Fibroblast of pulmonary artery (primary cell): ENCODE results near the gene CATSPERE.
"Not testable (repeated sequence)": the region's sequence is repeated elsewhere in the genome, so short reads cannot be mapped to it uniquely, and the experiment has no call there.

Source experiments
- DNase-seq: peaks from one replicate; pipeline ENCODE4 v3.0.0-alpha.2; 2010; ENCODE audit warnings: low read depth
- H3K4me3 ChIP-seq: replicated peaks from 2 replicates; pipeline ENCODE4 v1.5.1; 2011; ENCODE audit warnings: low read depth, mild to moderate bottlenecking, control low read depth, low read length, moderate library complexity
- TF ChIP-seq, protein P1 (sequence below): IDR thresholded peaks from 2 replicates; pipeline ENCODE4 v1.5.1; 2011; ENCODE audit warnings: mild to moderate bottlenecking, control low read depth, low read length, inconsistent platforms; ENCODE audit errors: missing control alignments

The CATSPERE gene

GRCh38 chr1:244660595-244660994, 199.5 kb downstream of the CATSPERE start:
- TF ChIP-seq, protein P1, sequence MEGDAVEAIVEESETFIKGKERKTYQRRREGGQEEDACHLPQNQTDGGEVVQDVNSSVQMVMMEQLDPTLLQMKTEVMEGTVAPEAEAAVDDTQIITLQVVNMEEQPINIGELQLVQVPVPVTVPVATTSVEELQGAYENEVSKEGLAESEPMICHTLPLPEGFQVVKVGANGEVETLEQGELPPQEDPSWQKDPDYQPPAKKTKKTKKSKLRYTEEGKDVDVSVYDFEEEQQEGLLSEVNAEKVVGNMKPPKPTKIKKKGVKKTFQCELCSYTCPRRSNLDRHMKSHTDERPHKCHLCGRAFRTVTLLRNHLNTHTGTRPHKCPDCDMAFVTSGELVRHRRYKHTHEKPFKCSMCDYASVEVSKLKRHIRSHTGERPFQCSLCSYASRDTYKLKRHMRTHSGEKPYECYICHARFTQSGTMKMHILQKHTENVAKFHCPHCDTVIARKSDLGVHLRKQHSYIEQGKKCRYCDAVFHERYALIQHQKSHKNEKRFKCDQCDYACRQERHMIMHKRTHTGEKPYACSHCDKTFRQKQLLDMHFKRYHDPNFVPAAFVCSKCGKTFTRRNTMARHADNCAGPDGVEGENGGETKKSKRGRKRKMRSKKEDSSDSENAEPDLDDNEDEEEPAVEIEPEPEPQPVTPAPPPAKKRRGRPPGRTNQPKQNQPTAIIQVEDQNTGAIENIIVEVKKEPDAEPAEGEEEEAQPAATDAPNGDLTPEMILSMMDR, result no peak
- H3K4me3 ChIP-seq, result no peak overlapping the region
- DNase-seq, result no peak

GRCh38 chr1:244661569-244662312, 200.7 kb downstream of the CATSPERE start:
- H3K4me3 ChIP-seq, DNase-seq: not testable (repeated sequence)

- no peak for DNase-seq
- TF ChIP-seq, protein P1, result no peak
- no peak overlapping the region for H3K4me3 ChIP-seq
Observed at GRCh38 chr1:244662599-244662998, 201.5 kb downstream of the CATSPERE start.

- DNase-seq, result no peak
- no peak overlapping the region for H3K4me3 ChIP-seq
- TF ChIP-seq, protein P1, result no peak
Observed at GRCh38 chr1:244664353-244664752, 203.3 kb downstream of the CATSPERE start.

DNA sequence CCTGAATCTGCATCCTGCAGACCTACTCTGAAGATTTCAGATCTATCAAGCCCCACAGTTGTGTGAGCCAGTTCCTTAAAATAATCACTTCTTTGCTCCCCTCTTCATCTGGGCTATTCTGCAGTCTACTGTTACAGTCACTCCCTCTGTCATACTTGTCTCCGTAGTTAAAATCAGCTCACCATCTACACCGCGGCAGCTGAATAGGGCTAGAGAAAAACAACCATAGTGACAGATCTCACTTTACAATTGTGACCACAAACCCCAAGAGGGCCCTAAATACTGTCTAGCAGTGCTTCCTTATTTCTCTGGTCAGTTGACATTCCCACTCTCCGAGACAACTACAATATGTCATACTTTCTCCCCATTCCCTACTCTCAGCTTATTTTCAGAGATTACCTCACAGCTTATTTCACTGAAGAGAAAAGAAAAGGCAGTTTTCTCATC, 204.7 kb downstream of the CATSPERE start:
- no peak overlapping the region for H3K4me3 ChIP-seq
- TF ChIP-seq, protein P1, result no peak
- no peak for DNase-seq

DNA sequence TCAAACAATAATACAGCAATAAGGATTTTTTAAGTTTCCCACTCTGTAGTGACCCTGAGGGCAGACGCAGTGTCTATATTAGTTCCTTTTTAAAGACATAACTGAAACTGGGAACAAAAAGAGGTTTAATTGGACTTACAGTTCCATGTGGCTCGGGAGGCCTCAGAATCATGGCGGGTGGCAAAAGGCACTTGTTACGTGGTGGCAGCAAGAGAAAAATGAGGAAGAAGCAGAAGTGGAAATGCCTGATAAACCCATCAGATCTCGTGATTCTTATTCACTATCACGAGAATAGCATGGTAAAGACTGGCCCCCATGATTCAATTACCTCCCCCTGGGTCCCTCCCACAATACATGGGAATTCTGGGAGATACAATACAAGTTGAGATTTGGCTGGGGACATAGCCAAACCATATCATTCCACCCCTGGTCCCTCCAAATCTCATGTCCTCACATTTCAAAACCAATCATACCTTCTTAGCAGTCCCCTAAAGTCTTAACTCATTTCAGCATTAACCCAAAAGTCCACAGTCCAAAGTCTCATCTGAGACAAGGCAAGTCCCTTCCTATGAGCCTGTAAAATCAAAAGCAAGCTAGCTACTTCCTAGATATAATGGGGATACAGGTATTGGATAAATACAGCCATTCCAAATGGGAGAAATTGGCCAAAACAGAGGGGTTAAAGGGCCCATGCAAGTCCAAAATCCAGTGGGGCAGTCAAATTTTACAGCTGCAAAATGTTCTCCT, 205.8 kb downstream of the CATSPERE start:
- DNase-seq, H3K4me3 ChIP-seq: not testable (repeated sequence)

DNA sequence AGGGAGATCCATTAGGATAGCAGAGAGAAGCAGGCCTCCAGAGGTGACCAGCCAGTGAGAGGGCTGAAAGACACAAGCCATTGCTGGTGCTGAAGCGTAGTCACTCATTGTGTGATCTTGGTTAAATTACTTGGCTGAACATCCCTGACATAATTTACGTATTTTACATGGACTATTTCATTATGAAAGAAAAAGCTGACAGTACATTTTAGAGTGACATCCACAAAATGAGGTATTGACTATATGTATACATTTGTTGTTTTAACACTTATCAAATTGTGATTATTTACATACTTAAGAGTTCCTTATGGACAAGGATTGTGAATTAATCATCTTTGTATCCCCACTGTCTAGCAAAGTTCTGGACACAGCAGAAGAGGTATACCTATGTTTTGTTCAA, 206.7 kb downstream of the CATSPERE start:
- no peak overlapping the region for H3K4me3 ChIP-seq
- no peak for DNase-seq
- TF ChIP-seq, protein P1, result no peak
